DMS153 treated with DMSO at 0.1 percent for 48 hours (cell line): ENCODE data around the gene MED13L.
"Not testable (repeated sequence)": the region's sequence is repeated elsewhere in the genome, so short reads cannot be mapped to it uniquely, and the experiment has no call there.

Experiments
- DNase-seq: peaks from one replicate; lab custom pipeline; 2025; ENCODE audit not compliant: unreplicated experiment; lab: John Stamatoyannopoulos, UW

MED13L gene

GRCh38 chr12:115983226-115983798, 294.2 kb downstream of the MED13L start:
- DNase-seq = peak; percentile 32

GRCh38 chr12:115980339-115980738, 297.2 kb downstream of the MED13L start:
- DNase-seq = no peak

- no peak for DNase-seq
Observed at GRCh38 chr12:115979851-115980250, 297.6 kb downstream of the MED13L start.

- no peak for DNase-seq
Observed at GRCh38 chr12:115979351-115979750, 298.1 kb downstream of the MED13L start.

- not testable (repeated sequence) for DNase-seq
Observed at GRCh38 chr12:115976829-115977228, 300.7 kb downstream of the MED13L start.

- DNase-seq = no peak
Observed at GRCh38 chr12:115975411-115975810, 302.1 kb downstream of the MED13L start.

- DNase-seq = no peak
Observed at GRCh38 chr12:115973968-115974724, 303.3 kb downstream of the MED13L start.

GRCh38 chr12:115973066-115973465, 304.4 kb downstream of the MED13L start:
- no peak for DNase-seq

GRCh38 chr12:115972241-115972640, 305.3 kb downstream of the MED13L start:
- DNase-seq = no peak

- no peak for DNase-seq
Observed at GRCh38 chr12:115968211-115968610, 309.3 kb downstream of the MED13L start.

GRCh38 chr12:115966376-115966775, 311.1 kb downstream of the MED13L start:
- no peak for DNase-seq

- DNase-seq = no peak
Observed at GRCh38 chr12:115964626-115965025, 312.9 kb downstream of the MED13L start.

GRCh38 chr12:115964214-115964613, 313.3 kb downstream of the MED13L start:
- DNase-seq = no peak

- no peak for DNase-seq
Observed at GRCh38 chr12:115962216-115962615, 315.3 kb downstream of the MED13L start.

GRCh38 chr12:115960868-115961802, 316.4 kb downstream of the MED13L start:
- DNase-seq = no peak

- DNase-seq = no peak
Observed at GRCh38 chr12:115957686-115958290, 319.7 kb downstream of the MED13L start.

GRCh38 chr12:115956659-115957058, 320.8 kb downstream of the MED13L start:
- no peak for DNase-seq

- no peak for DNase-seq
Observed at GRCh38 chr12:115956236-115956635, 321.3 kb downstream of the MED13L start.

GRCh38 chr12:115953450-115953849, 324.0 kb downstream of the MED13L start:
- DNase-seq = no peak

- no peak for DNase-seq
Observed at GRCh38 chr12:115953031-115953430, 324.5 kb downstream of the MED13L start.

GRCh38 chr12:115950959-115951358, 326.5 kb downstream of the MED13L start:
- no peak for DNase-seq
